AG09309 (cell line): Measurements from ENCODE around the gene GNA14.

Experiments used
- DNase-seq: peaks from one replicate; pipeline ENCODE4 v3.0.0-alpha.2; 2010; ENCODE audit warnings: low read depth
- H3K4me3 ChIP-seq: 2 replicates; pipeline ENCODE4 v1.5.1; 2011; ENCODE audit warnings: mild to moderate bottlenecking, low read depth, low read length, moderate library complexity; ENCODE audit not compliant: control insufficient read depth
- CTCF ChIP-seq: IDR thresholded peaks from 2 replicates; pipeline ENCODE4 v1.5.1; 2011; ENCODE audit warnings: mild to moderate bottlenecking, low read depth, low read length, inconsistent platforms; ENCODE audit not compliant: insufficient read depth, control insufficient read depth; ENCODE audit errors: missing control alignments

GNA14 gene

GRCh38 chr9:77456829-77457437 is 191.2 kb downstream of the GNA14 start:
- DNase-seq, result peak; percentile 61
- TF ChIP-seq CTCF, result peak; percentile 86
- no peak overlapping the region for H3K4me3 ChIP-seq

GRCh38 chr9:77455312-77455927 is 192.7 kb downstream of the GNA14 start:
- TF ChIP-seq CTCF, result peak; percentile 33
- DNase-seq, result no peak
- no peak overlapping the region for H3K4me3 ChIP-seq

GRCh38 chr9:77454663-77455062 is 193.5 kb downstream of the GNA14 start:
- no peak overlapping the region for H3K4me3 ChIP-seq
- TF ChIP-seq CTCF, result no peak

GRCh38 chr9:77453825-77454647 is 194.1 kb downstream of the GNA14 start:
- no peak for DNase-seq
- H3K4me3 ChIP-seq, result no peak overlapping the region
- no peak for TF ChIP-seq CTCF

More at GRCh38 chr9:77454663-77455062, 193.5 kb downstream of the GNA14 start:
- peak; percentile 24 for DNase-seq

GRCh38 chr9:77451507-77451906 is 196.6 kb downstream of the GNA14 start:
- H3K4me3 ChIP-seq, result no peak overlapping the region
- no peak for TF ChIP-seq CTCF
- no peak for DNase-seq

GRCh38 chr9:77450085-77450475 is 198.0 kb downstream of the GNA14 start:
- H3K4me3 ChIP-seq, result no peak overlapping the region
- no peak for TF ChIP-seq CTCF
- no peak for DNase-seq
